HG03066 (cell line): ENCODE measurements around the gene RBM20.
A peak's percentile ranks its signal among the peaks of the same experiment; 100 is the strongest.

ENCODE experiments used
- ATAC-seq: cut with Tn5 transposase; IDR thresholded peaks from one replicate; pipeline ENCODE4 v1.9.1; 2021; ENCODE audit warnings: low read depth; ENCODE audit not compliant: unreplicated experiment

The RBM20 gene

DNA sequence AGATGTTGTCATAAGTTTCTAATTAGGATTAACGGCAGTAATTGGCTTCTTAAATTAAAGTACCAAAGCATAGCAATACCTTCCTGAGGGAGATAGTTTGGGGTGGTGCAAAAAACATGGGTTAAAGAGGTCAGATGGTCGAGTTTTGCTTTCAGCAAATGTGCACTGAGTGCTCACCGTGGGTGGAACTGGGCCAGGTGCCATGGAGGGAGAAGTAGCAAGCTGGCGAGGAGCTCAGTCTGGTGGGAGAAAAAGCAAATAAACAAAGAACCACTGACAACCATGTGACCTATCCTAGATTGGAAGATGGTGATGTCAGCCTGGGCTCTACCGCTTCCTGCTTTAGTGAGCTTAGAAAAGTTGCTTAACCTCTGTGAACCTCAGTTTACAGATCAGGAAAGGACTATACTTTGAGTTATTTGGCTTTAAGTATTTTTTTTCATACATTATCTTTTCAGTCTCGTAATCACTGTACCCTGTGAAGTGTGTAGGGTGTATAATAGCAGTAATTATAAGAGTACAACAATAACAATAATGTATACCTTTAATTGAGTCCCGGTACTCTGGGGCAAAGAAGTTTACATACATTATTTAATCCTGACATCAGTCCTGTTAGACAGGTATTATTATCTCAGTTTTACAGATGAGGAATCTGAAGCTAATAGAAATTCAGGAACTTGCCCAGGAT, 158.6 kb downstream of the RBM20 start:
- no peak for ATAC-seq

DNA sequence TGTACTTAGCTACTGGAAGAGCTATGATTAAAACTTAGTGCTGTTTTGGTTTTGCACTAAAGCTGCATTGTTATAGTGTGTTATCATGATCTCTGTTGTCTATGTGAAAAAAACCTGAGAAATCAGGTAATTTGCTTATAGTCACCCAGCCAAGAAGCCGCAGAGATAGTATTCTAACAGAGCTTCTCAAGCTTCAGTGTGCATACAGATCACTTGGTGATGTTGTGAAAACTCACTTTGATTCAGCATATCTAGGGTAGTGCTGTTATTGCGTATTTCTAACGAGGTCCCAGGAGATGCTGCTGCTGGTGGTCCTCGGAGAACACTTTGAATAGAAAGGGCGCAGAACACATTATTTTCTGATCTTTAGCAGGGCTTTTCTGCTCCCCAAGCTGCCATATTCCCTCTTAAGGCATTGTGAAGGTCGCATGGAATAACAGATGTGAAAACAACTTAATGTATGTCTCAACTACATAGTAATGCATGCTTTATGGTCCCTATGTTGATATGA, 159.2 kb downstream of the RBM20 start:
- peak; percentile 45 for ATAC-seq

DNA sequence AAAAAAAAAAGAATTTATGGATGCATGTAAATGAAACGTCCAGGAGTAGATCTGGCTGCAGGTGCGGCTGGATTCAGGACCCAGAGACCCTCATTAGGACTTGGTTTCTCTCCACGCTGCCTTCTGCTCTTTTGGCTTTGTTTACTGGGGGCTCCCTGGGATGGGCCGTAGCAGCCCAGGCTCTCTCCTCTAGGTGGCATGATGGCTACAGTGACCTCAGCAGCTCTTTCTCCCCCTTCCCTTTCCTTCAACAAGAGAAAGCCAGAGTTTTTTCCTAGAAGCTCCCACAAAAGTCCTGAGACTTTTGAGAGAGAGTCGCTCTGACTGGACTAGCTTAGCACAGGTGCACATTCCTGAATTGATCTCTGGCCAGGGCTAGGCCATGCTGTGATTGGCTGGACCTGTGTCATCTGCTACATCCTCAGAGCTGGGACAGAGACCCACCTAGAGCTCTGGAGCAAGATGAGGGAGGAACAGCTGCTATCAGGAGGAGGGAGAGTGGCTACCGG, 159.7 kb downstream of the RBM20 start:
- peak; percentile 70 for ATAC-seq

DNA sequence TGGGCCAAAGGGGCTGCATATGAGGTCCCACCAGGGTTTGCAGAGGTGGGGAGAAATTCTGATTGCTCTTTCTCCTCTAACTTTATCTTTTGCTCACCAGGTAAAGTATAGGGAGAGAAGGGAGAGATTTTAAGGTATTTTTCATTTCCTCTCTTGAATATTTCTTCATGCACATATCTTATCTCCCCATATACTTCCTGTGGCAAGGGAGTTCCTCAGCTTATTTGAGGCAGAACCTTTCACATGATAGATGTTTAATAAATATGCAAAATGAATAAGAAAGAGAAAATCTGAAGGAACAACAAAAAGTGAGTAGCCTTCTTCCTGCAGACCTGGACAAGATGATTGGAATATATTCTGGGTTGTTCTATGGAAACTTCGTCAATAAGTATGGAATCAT, 160.2 kb downstream of the RBM20 start:
- no peak for ATAC-seq

DNA sequence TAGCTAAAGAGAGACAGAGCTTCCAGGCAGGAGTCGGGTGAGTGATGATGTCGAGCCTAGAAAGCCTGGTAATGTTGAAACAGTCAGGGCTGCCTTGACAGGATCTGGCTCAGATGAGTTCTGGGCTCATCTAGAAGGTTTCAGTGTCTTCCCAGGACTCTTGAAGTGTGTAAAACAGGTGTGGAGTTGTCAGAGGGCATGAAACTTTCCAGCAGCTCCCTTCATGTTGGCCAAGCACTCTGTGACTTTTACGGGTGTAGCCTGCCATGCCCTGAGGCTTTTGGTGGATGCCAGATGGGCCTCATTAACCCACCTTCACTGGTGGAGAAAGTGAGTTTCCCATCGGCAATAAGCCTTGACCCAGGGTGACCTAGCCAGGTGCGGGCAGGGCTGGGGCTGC, 161.2 kb downstream of the RBM20 start:
- no peak for ATAC-seq

DNA sequence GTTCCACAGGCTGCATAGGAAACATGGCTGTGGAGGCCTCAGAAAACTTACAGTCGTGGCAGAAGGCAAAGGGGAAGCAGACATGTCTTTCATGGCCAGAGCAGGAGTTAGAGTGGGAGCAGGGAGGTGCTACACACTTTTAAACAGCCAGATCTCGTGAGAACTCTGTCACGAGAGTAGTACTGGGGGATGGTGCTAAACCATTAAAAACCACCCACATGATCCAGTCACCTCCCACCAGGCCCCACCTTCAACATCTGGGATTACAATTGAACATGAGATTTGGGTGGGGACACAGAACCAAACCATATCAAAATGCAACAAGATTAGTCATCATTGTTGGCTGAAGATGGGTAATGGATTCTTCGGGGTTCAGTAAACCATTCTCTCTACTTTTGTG, 162.2 kb downstream of the RBM20 start:
- ATAC-seq: no peak

DNA sequence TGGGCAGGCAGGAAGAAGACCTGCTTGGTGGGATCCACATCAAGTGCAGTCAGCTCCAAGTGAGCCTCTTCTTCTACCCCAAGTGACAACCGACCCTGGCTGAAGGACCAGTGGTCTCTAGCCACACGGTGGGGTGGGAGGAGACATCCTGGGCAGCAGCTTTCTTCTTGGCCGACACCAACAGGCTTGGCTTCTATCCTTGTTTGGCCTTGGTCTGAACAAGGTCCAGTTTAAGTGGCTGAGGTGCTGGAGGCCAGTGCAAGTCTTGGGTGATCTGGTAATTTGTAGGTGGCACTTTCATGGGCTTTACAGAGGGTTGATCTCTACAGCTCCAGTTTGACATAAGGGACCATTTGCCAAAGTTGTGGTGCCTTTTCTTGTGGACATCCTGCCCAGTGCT, 164.0 kb downstream of the RBM20 start:
- no peak for ATAC-seq

DNA sequence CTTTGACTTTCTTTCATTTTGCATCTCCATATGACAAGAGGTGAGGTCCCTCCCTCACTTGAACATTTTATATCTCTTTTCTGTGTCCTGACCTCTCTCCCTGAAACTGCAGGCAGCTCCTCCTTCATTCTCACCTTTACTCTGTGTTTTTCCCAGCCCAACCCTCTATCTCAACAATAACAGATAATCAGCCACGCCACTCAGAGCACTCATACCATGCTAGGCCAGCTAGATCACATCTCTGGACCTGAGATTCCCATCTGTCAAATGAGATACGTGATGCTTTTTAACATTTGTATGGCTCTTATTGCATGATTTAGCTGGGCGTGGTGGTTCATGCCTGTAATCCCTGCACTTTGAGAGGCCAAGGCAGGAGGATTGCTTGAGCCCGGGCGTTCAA, 164.5 kb downstream of the RBM20 start:
- ATAC-seq: no peak

DNA sequence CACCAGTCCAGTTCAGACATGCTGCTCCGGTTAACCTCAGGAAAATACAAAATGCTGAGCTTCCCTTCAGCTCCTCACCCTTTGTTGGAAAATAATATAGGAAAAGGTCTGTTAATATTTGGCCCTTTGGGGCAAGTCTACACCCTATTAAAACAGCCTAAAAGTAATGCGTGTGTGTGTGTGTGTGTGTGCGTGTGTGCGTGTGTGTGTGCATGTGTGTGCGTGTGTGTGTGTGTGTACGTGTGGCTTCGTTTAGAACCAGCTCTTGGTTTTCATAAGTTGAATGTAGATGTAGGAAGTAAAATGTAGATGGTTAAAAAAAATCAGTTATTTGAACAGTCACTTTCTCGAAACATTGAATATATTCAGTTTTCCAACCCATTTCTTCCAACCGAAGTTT, 166.5 kb downstream of the RBM20 start:
- no peak for ATAC-seq

DNA sequence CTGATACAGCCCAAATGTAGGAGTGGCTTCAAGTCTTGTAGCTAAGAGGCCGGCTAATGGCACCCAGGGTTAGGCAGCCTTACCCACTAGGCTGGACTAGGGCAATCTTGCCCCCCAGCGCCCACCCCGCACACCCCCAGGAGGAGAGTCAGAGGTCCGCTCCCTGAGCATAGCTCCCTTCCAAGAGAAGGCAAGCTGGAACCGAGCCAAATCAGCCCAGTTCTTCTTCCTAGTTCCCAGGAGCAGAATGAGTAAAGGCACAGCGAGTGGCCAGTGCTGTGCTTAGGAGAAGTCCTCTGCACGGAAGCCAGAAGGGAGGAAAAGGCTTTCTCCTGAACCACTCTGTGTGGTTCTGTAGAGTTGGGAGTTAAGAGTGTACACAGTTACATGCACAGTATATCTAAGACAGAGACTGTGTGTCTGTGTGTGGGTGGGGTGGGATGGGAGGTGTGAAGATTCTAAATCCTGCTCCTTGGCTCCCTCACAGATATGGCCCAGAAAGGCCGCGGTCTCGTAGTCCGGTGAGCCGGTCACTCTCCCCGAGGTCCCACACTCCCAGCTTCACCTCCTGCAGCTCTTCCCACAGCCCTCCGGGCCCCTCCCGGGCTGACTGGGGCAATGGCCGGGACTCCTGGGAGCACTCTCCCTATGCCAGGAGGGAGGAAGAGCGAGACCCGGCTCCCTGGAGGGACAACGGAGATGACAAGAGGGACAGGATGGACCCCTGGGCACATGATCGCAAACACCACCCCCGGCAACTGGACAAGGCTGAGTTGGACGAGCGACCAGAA, 167.8 kb downstream of the RBM20 start:
- ATAC-seq: no peak

DNA sequence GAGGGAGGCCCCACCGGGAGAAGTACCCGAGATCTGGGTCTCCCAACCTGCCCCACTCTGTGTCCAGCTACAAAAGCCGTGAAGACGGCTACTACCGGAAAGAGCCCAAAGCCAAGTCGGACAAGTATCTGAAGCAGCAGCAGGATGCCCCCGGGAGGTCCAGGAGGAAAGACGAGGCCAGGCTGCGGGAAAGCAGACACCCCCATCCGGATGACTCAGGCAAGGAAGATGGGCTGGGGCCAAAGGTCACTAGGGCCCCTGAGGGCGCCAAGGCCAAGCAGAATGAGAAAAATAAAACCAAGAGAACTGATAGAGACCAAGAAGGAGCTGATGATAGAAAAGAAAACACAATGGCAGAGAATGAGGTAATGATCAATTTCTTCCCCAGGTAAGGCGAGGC, 168.4 kb downstream of the RBM20 start:
- no peak for ATAC-seq

DNA sequence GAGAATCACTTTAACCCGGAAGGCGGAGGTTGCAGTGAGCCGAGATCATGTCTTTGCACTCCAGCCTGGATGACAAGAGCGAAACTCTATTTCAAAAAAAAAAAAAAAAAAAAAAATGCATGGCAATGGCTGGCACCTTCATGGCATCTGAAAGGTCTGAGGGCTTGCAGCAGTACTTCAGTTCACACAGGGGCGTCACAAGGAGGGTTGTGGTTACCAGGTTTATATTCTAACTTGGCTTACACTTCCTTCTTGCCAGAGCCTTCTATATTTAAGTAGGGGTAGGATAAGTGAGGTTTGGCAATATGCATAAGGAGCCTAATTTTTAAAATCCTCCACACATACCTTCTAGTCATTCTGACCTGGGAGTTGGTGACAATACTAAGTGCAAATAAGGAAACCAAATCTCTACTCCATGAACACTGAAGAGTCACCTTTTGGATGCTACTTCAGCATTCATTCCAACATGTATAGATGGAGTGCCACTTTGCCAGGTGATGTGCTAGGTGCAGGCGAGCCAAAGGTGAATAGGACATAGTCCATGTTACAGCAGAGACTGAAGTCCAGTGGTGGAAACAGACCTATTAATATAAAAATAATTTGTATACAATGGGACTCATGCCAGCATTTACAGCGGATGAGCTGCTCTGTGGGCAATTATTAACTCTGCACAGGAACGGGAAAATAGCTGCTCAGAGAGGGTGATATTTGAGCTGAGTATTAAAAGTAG, 169.8 kb downstream of the RBM20 start:
- ATAC-seq: no peak

DNA sequence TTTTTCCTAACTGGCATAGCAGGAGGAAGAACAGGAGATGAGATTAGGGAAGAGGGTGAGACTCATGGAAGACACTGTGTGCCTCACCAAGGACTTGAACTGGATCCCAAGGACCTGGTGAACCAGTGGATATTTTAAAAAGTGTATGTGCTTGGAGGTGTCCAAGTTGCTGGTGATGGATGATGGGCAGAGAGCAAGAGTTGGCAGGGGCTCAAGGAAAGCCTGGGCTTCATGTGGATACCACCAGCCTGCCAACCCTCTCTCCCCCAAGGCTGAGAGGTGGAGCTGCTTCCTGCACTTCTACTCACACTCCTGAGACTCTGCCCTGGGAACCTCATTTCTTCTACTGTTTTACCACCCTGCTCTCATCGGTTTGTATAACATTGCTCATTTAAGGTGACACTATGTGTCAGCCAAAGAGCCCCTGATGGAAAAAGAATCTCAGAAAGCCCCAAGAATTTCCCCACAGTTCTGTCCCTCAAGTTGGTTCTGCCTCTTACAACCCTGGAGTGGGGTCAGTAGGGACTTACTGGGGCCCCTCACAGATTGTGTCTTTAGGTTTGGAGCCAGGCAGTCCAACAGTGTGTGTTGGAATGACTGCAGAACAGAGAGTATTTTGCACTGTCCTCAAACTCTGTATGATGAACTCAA, 171.3 kb downstream of the RBM20 start:
- ATAC-seq: no peak

DNA sequence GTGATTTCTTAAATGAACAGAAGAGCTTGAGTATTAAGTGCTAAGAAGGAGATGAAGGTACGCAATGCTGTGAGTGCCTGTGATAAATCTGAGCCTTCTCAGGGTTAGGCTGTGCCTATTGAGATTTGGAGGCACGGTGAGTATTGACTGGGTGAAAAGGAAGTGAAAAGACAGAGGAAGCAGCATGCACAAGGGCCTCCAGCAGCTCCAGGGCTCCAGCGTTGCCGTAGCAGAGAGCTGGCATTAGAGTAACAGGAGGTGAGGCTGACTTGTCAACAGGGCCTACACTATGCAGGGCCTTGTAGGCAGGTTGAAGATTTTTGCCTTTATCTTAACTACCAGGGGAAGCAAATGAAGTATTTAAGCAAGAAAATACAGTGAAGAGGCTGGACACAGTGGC, 173.5 kb downstream of the RBM20 start:
- ATAC-seq: no peak

DNA sequence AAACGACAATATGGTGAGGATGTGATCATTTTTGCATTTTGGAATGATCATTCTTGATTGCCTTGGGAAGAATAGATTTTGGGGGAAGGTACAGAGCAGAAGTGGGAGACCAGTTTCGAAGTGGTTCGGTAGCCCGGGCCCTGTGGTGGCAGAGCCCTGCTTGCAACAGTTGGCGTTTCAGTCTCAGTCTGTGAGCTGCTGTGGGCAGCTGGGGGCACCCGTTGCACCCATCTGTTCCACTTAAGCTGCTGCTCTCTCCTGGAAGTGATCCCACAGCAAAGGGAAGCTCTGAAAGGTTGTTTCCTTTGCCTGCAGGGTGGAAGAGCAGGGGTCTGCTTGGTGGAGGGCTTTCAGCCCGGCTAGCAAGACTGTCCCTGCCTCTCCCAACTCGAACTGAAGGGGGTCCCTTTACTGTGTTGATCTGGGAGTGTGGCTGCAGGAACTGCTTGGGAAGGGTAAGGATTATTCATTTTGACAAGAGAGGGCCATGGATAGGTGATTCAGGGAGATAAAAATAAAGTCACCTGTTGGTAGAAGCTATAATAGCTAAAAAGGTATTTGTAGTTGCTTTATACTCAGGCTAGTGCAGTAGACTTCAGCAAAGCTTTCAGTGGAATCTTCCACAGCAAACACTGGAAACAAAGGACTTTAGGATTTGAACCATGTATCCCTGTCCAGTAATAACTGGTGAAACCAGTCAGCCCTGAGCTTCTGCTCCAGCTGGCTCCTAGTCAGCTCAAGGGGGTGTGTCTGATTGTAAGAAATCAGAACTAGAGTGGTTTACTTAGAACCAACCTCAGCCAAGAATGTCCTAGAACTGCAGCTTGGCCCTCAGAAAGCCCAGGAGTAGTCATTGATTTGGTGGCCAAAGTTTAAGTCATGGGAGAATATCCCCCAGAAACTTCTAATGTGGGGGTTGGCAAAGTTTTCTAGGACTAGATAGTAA, 174.4 kb downstream of the RBM20 start:
- ATAC-seq: no peak

DNA sequence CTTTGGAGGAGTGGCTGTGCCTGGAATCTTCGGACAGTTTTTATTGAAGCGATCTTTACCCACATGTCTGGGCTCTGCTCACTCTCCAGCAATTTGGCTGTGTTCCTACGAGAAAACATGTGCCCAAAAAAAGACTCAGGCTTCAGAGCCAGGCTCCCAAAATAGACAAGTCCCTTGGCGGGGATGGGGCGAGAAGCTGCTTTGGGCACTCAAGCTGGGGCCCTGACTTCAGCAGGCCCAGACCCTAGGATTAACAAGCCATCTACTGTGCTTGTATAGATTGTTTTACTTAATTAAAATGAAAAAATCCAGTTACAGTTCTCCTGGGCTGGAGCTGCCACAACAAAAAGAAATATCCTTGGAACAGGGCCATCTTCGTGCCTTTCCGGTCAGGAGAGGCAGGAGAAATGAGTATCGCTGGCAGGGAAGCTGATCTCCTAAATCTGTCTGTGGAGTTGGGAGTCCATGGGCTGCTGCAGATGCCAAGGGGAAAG, 176.2 kb downstream of the RBM20 start:
- no peak for ATAC-seq

DNA sequence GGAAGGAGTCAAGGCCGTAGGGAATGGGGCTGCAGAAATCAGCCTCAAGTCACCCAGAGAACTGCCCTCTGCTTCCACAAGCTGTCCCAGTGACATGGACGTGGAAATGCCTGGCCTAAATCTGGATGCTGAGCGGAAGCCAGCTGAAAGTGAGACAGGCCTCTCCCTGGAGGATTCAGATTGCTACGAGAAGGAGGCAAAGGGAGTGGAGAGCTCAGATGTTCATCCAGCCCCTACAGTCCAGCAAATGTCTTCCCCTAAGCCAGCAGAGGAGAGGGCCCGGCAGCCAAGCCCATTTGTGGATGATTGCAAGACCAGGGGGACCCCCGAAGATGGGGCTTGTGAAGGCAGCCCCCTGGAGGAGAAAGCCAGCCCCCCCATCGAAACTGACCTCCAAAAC, 177.4 kb downstream of the RBM20 start:
- no peak for ATAC-seq

DNA sequence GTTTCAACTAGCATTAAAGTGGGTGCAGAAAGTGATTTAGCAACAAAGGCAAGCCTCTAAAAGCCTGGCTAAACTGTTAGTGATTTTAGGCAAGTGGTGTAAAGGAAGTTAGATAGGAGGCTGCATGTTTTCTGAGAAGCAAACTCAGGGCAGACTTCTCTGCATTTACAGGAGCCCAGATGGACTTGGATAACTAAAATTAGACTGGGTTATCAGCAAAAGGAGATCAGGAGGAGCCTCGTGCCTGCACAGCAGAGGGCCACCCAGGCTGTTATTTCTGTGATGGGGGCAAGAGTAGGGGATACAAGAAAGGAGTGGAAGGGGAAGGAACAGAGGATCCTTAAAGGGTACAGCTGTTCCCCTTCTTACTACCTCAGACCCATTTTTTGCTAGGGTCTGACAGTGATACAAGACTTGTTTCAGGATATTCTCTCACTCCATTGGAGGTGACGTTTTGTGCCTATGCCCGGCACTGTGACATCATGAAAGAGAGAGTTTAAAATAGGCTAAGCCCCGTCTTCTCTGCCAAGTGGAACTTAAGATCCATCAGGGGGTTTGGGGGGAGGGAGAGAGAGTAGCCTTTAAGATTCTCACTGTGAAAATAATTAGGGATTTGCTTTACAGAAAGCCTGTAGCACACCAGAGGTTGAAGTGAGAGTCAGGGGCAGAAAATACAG, 178.0 kb downstream of the RBM20 start:
- no peak for ATAC-seq
